SK-N-SH (cell line): ENCODE data around the gene ETS1. TPM values are rescaled to one million over a fixed set of nuclear protein-coding genes. Genes with fewer than 3 reads are reported as not detected.

Experiments used
- CTCF ChIA-PET: fragments of 300-600, 350-600 bp; formaldehyde crosslinking; extraction: SDS; loops from one replicate; lab custom pipeline; 2021; lab: Yijun Ruan, JAX
- POLR2A ChIA-PET: fragments of 350-600 bp; sonication (Branson Sonifier 250); formaldehyde crosslinking; extraction: SDS; loops from one replicate; lab custom pipeline; 2020; ENCODE audit warnings: antibody characterized with exemption, inconsistent platforms; lab: Yijun Ruan, JAX
- DNase-seq: peaks from one replicate; pipeline ENCODE4 v3.0.0; 2012
- H2AFZ ChIP-seq: fragments of 200-600 bp; sonication (generic); 2 replicates; pipeline ENCODE4 v1.8.1; 2016; ENCODE audit warnings: antibody characterized with exemption, mild to moderate bottlenecking, low read depth
- H3F3A ChIP-seq: fragments of 200-600 bp; sonication (generic); replicated peaks from 2 replicates; pipeline ENCODE3; 2016; ENCODE audit warnings: antibody characterized with exemption, mild to moderate bottlenecking; ENCODE audit not compliant: insufficient read depth
- H3K27ac ChIP-seq, 2 experiments: fragments of 200-500 bp in 1 of 2; fragments of 200-600 bp in 1 of 2; sonication (Bioruptor generic) in 1 of 2; sonication (generic), shearing (Covaris generic) in 1 of 2; 2 replicates each; pipeline versions ENCODE4 v1.5.1 to v1.6.1; 2014 to 2016; ENCODE audit warnings: low read depth in 2 of 2, inconsistent platforms in 1 of 2, low read length in 1 of 2, mild to moderate bottlenecking in 1 of 2, mixed read lengths in 1 of 2
- H3K27me3 ChIP-seq: fragments of 200-600 bp; sonication (generic), shearing (Covaris generic); 2 replicates; pipeline ENCODE4 v1.6.1; 2016; ENCODE audit warnings: mixed run types; ENCODE audit not compliant: insufficient read depth
- H3K36me3 ChIP-seq, 2 experiments: fragments of 200-500 bp in 1 of 2; fragments of 200-600 bp in 1 of 2; sonication (Bioruptor generic) in 1 of 2; sonication (generic) in 1 of 2; replicated peaks in 1 of 2; 2 replicates each; pipeline versions ENCODE3 to v1.5.1; 2014 to 2016; ENCODE audit warnings: low read length in 1 of 2, mild to moderate bottlenecking in 1 of 2; ENCODE audit not compliant: insufficient read depth in 2 of 2, control insufficient read depth in 1 of 2
- H3K4me1 ChIP-seq, 2 experiments: fragments of 200-500 bp in 1 of 2; fragments of 200-600 bp in 1 of 2; sonication (Bioruptor generic) in 1 of 2; sonication (generic), shearing (Covaris generic) in 1 of 2; 2 replicates each; pipeline versions ENCODE4 v1.5.1 to v1.6.1; 2014 to 2016; ENCODE audit warnings: low read depth in 1 of 2, low read length in 1 of 2, mixed run types in 1 of 2; ENCODE audit not compliant: insufficient read depth in 2 of 2, control insufficient read depth in 1 of 2
- H3K4me2 ChIP-seq: fragments of 200-600 bp; sonication (generic), shearing (Covaris generic); 2 replicates; pipeline ENCODE4 v1.6.1; 2017; ENCODE audit warnings: mixed run types
- H3K4me3 ChIP-seq, 2 experiments: fragments of 200-500 bp in 1 of 2; fragments of 200-600 bp in 1 of 2; sonication (Bioruptor generic) in 1 of 2; sonication (generic), shearing (Covaris generic) in 1 of 2; 2 replicates each; pipeline versions ENCODE4 v1.5.1 to v1.8.1; 2014 to 2016; ENCODE audit warnings: low read depth in 2 of 2, inconsistent platforms in 1 of 2, low read length in 1 of 2, mild to moderate bottlenecking in 1 of 2, mixed read lengths in 1 of 2, moderate library complexity in 1 of 2
- H3K79me2 ChIP-seq: fragments of 200-600 bp; sonication (generic); 2 replicates; pipeline ENCODE4 v1.8.1; 2017; ENCODE audit warnings: mild to moderate bottlenecking; ENCODE audit not compliant: insufficient read depth
- H3K9ac ChIP-seq: fragments of 200-600 bp; sonication (generic); 2 replicates; pipeline ENCODE4 v1.6.1; 2017; ENCODE audit warnings: mixed run types
- H3K9me2 ChIP-seq: fragments of 200-600 bp; sonication (generic); 2 replicates; pipeline ENCODE4 v1.6.1; 2017; ENCODE audit warnings: mixed run types
- H3K9me3 ChIP-seq: fragments of 200-600 bp; sonication (generic); 2 replicates; pipeline ENCODE4 v1.6.1; 2017; ENCODE audit warnings: mixed run types, mild to moderate bottlenecking, moderate library complexity
- H4K20me1 ChIP-seq: fragments of 200-600 bp; sonication (generic); 2 replicates; pipeline ENCODE4 v1.6.1; 2017; ENCODE audit warnings: mild to moderate bottlenecking, mixed run types; ENCODE audit not compliant: insufficient read depth
- CHD2 ChIP-seq: fragments of 150-350 bp; IDR thresholded peaks from 2 replicates; pipeline ENCODE4 v1.6.1; 2018; ENCODE audit warnings: low read length; ENCODE audit not compliant: partially characterized antibody
- ELF1 ChIP-seq: IDR thresholded peaks from 2 replicates; pipeline ENCODE4 v1.4.0; 2012
- EP300 ChIP-seq, 2 experiments: IDR thresholded peaks; 2 replicates each; pipeline versions ENCODE4 v1.4.0 to v1.6.1; 2012; ENCODE audit warnings: borderline replicate concordance in 1 of 2, low read depth in 1 of 2, low read length in 1 of 2
- EZH2phosphoT487 ChIP-seq: fragments of 200-600 bp; sonication (generic); IDR thresholded peaks from 2 replicates; pipeline ENCODE4 v1.6.1; 2017; ENCODE audit warnings: low read depth, mixed run types, mild to moderate bottlenecking, antibody characterized with exemption, moderate library complexity, borderline replicate concordance
- GABPA ChIP-seq: IDR thresholded peaks from 2 replicates; pipeline ENCODE4 v1.4.0; 2012; ENCODE audit warnings: low read depth, mild to moderate bottlenecking
- IRF3 ChIP-seq: fragments of 150-350 bp; IDR thresholded peaks from 2 replicates; pipeline ENCODE4 v1.6.1; 2016; ENCODE audit warnings: mild to moderate bottlenecking, low read depth, low read length
- MXI1 ChIP-seq: IDR thresholded peaks from 2 replicates; pipeline ENCODE4 v1.6.1; 2012; ENCODE audit warnings: mild to moderate bottlenecking, low read depth, low read length, improper control_type of control experiment
- NRF1 ChIP-seq: IDR thresholded peaks from 2 replicates; pipeline ENCODE4 v1.6.1; 2012; ENCODE audit warnings: low read depth, mild to moderate bottlenecking, low read length
- RAD21 ChIP-seq: IDR thresholded peaks from 2 replicates; pipeline ENCODE4 v1.6.1; 2012; ENCODE audit warnings: mild to moderate bottlenecking, low read length
- RXRA ChIP-seq: IDR thresholded peaks from 2 replicates; pipeline ENCODE4 v1.4.0; 2012; ENCODE audit warnings: low read depth, mild to moderate bottlenecking, borderline replicate concordance
- SMC3 ChIP-seq: IDR thresholded peaks from 2 replicates; pipeline ENCODE4 v1.6.1; 2012; ENCODE audit warnings: low read depth, low read length, improper control_type of control experiment
- TAF1 ChIP-seq: IDR thresholded peaks from 2 replicates; pipeline ENCODE4 v1.6.1; 2012; ENCODE audit warnings: low read depth, mild to moderate bottlenecking, low read length, moderate library complexity, borderline replicate concordance
- TCF12 ChIP-seq: IDR thresholded peaks from 2 replicates; pipeline ENCODE4 v1.4.0; 2012
- YY1 ChIP-seq: IDR thresholded peaks from 2 replicates; pipeline ENCODE4 v1.4.0; 2012; ENCODE audit warnings: low read depth, mild to moderate bottlenecking
- WGBS: methylation state at CpG from one replicate; pipeline ENCODE4 v1.1.6; 2017; ENCODE audit warnings: low lambda C conversion rate; 5-methylcytosine and 5-hydroxymethylcytosine counted together
- polyA plus RNA-seq, 3 experiments: library from polyadenylated mRNA; depleted of rRNA; stranded (reverse); fragments of >200 nt; gene quantifications; 2 replicates each; pipeline ENCODE4 v1.2.3, GENCODE V29; 2012
- TF ChIP-seq, protein P1 (sequence below): IDR thresholded peaks from 2 replicates; pipeline ENCODE4 v1.4.0; 2012; ENCODE audit warnings: low read depth, borderline replicate concordance

Gene ETS1
- polyA plus RNA-seq, 1 of the 3 experiments (the other 2 are of a cell fraction): 14.5 TPM

GRCh38 chr11:128419012-128419767 is 168.2 kb downstream of the ETS1 start:
- H3K9ac ChIP-seq: no peak overlapping the region
- H3K27ac ChIP-seq: peak overlapping the region in 1 of 2 experiments; percentile 98; a peak in 2 of 4 replicates
- CTCF ChIA-PET: interaction anchor here (0.6 to 2.9 kb wide), 9 partner anchors 14 to 747 kb away, joined by 3 to 14 read pairs (median 5); no protein-coding TSS in a partner anchor
- no peak overlapping the region for H2AFZ ChIP-seq
- H3K4me3 ChIP-seq: no peak overlapping the region
- H3F3A ChIP-seq: peaks cover 19% of the 10 kb centered on the region
- 94% methylated on average over 7 of the region's 7 CpGs for WGBS
- H3K4me1 ChIP-seq: peaks cover 26 to 46% of the 10 kb centered on the region in 2 experiments; a peak in 3 of 4 replicates
- POLR2A ChIA-PET: no interaction called here
- H3K27me3 ChIP-seq: no peaks in the 10 kb centered on the region
- H3K9me3 ChIP-seq: no peaks in the 10 kb centered on the region
- H3K4me2 ChIP-seq: no peak overlapping the region
- no peak for DNase-seq
- no peaks in the 10 kb centered on the region for H3K9me2 ChIP-seq
- TF ChIP-seq CHD2 (no peak), ELF1 (no peak), NRF1 (no peak), EP300 (IDR thresholded peaks at IDR 0.05; ENCODE audit: borderline replicate concordance in 1 of 2, low read depth in 1 of 2, low read length in 1 of 2) (no peak), EZH2phosphoT487 (no peak), TAF1 (no peak), RXRA (no peak), TCF12 (no peak), MXI1 (no peak), IRF3 (no peak), GABPA (no peak), YY1 (no peak), RAD21 (no peak), SMC3 (no peak)
- TF ChIP-seq, protein P1, sequence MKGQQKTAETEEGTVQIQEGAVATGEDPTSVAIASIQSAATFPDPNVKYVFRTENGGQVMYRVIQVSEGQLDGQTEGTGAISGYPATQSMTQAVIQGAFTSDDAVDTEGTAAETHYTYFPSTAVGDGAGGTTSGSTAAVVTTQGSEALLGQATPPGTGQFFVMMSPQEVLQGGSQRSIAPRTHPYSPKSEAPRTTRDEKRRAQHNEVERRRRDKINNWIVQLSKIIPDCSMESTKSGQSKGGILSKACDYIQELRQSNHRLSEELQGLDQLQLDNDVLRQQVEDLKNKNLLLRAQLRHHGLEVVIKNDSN: no peak
- TF ChIP-seq, all 33 proteins: peak for 0
- Histone ChIP-seq H3K79me2 (no peaks in the 10 kb centered on the region), H4K20me1 (no peaks in the 10 kb centered on the region), H3K36me3 (no peaks in the 10 kb centered on the region)
